ENCODE results near the gene ETS1. TPM values are rescaled to one million over a fixed set of nuclear protein-coding genes. Genes with fewer than 3 reads are reported as not detected.

ETS1 gene
- total RNA-seq, 1 donor from 2014 or later = 3.0 TPM

DNA sequence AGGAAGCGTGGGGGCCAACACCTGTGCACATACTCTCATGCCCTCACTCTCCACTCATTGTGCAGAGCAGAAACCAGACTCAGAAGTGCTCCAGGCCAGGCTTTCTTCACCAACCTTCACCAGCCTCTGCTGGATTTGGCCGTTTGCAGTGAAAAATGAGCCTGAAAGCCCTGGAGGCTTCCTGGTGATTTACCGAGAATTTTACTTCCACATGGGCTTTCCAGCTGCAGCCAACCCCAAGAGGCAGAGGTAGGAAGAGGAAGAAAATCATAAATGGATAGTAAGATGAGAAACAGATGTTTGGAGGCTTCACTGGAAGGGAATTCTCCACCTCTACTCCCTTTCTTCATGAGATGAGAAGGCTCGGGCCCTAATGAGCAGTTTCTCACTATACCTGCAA, 155.4 kb downstream of the ETS1 start:
- TF ChIP-seq, protein P1, sequence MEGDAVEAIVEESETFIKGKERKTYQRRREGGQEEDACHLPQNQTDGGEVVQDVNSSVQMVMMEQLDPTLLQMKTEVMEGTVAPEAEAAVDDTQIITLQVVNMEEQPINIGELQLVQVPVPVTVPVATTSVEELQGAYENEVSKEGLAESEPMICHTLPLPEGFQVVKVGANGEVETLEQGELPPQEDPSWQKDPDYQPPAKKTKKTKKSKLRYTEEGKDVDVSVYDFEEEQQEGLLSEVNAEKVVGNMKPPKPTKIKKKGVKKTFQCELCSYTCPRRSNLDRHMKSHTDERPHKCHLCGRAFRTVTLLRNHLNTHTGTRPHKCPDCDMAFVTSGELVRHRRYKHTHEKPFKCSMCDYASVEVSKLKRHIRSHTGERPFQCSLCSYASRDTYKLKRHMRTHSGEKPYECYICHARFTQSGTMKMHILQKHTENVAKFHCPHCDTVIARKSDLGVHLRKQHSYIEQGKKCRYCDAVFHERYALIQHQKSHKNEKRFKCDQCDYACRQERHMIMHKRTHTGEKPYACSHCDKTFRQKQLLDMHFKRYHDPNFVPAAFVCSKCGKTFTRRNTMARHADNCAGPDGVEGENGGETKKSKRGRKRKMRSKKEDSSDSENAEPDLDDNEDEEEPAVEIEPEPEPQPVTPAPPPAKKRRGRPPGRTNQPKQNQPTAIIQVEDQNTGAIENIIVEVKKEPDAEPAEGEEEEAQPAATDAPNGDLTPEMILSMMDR (IDR thresholded peaks at IDR 0.05; ENCODE audit: unreplicated experiment) = no peak
- Mint-ChIP-seq H3K4me1 (ENCODE audit: low read depth) (no peaks in the 10 kb centered on the region), H3K4me3 (ENCODE audit: low read depth) (no peak overlapping the region), H3K27me3 (peaks cover 11% of the 10 kb centered on the region), H3K36me3 (ENCODE audit: insufficient read depth) (no peaks in the 10 kb centered on the region), H3K9me3 (ENCODE audit: low read depth) (no peaks in the 10 kb centered on the region), H3K27ac (no peak overlapping the region)
- DNase-seq (ENCODE audit: low spot score, unreplicated experiment) = no peak

DNA sequence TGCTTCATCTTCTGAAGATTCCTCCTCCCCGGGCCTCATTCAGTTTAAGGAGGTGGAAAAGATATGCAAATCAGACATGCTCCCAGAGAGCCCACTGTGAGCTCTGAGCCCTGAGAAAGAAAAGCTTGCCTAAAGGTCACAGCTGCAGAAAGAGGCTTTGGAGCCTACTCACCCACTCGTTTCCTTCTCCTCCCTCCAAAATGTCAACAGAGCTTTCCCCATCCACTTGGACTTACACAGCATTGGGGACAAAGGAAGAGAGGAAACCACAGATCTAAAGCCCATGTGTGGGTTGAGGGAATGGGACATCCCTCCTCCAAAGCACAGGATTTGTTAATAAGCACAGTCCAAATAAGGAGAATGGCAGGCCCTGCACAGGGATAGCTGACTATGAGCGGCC, 158.4 kb downstream of the ETS1 start:
- H3K4me1 Mint-ChIP-seq (ENCODE audit: low read depth) = peaks cover 8% of the 10 kb centered on the region
- H3K4me3 Mint-ChIP-seq (ENCODE audit: low read depth) = no peak overlapping the region
- TF ChIP-seq, protein P1 (IDR thresholded peaks at IDR 0.05; ENCODE audit: unreplicated experiment) = no peak
- peaks cover 11% of the 10 kb centered on the region for H3K27me3 Mint-ChIP-seq
- no peaks in the 10 kb centered on the region for H3K9me3 Mint-ChIP-seq (ENCODE audit: low read depth)
- no peaks in the 10 kb centered on the region for H3K36me3 Mint-ChIP-seq (ENCODE audit: insufficient read depth)
- no peak for DNase-seq (ENCODE audit: low spot score, unreplicated experiment)
- no peak overlapping the region for H3K27ac Mint-ChIP-seq

GRCh38 chr11:128424851-128425285, 162.5 kb downstream of the ETS1 start:
- Mint-ChIP-seq H3K9me3 (ENCODE audit: low read depth) (no peaks in the 10 kb centered on the region), H3K4me3 (ENCODE audit: low read depth) (no peak overlapping the region), H3K36me3 (ENCODE audit: insufficient read depth) (no peaks in the 10 kb centered on the region), H3K27ac (peak overlapping the region; percentile 22), H3K27me3 (peaks cover 7% of the 10 kb centered on the region), H3K4me1 (ENCODE audit: low read depth) (peaks cover 8% of the 10 kb centered on the region)
- DNase-seq (ENCODE audit: low spot score, unreplicated experiment) = no peak
- TF ChIP-seq, protein P1 (IDR thresholded peaks at IDR 0.05; ENCODE audit: unreplicated experiment) = no peak

DNA sequence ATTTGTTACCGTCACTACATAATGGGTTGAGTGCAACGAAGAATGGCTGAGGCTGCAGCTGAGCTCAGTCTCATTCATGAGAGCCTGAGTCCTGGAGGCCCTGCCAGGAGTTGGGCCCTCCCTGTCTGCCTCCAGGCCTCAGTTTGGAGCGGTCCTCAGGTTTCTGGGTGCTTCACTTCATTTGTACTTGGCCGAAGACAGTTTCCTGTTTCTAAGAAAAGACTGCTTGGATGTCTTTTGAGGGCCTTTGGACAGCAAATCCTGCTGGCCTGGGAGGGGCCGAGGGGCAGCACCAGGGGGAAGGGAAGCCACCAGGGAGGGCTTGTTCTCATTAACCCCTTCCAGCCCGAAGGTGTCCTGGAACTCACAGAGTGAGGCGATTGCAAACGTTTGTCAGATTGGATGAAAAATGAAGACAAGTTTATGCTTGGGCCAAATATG, 163.1 kb downstream of the ETS1 start:
- TF ChIP-seq, protein P1 (IDR thresholded peaks at IDR 0.05; ENCODE audit: unreplicated experiment) = no peak
- Mint-ChIP-seq H3K36me3 (ENCODE audit: insufficient read depth) (no peaks in the 10 kb centered on the region), H3K4me3 (ENCODE audit: low read depth) (no peak overlapping the region), H3K27me3 (peaks cover 10% of the 10 kb centered on the region), H3K9me3 (ENCODE audit: low read depth) (no peaks in the 10 kb centered on the region), H3K4me1 (ENCODE audit: low read depth) (peaks cover 8% of the 10 kb centered on the region), H3K27ac (peak overlapping the region; percentile 22)
- no peak for DNase-seq (ENCODE audit: low spot score, unreplicated experiment)

- H3K27ac Mint-ChIP-seq = no peak overlapping the region
- no peak overlapping the region for H3K4me3 Mint-ChIP-seq (ENCODE audit: low read depth)
- H3K36me3 Mint-ChIP-seq (ENCODE audit: insufficient read depth) = no peaks in the 10 kb centered on the region
- DNase-seq (ENCODE audit: low spot score, unreplicated experiment) = no peak
- TF ChIP-seq, protein P1 (IDR thresholded peaks at IDR 0.05; ENCODE audit: unreplicated experiment) = no peak
- H3K27me3 Mint-ChIP-seq = peaks cover 14% of the 10 kb centered on the region
- peaks cover 8% of the 10 kb centered on the region for H3K4me1 Mint-ChIP-seq (ENCODE audit: low read depth)
- no peaks in the 10 kb centered on the region for H3K9me3 Mint-ChIP-seq (ENCODE audit: low read depth)
These were observed 164.6 kb downstream of the ETS1 start for GRCh38 chr11:128422576-128423370.
